C4-2B (cell line): ENCODE data around the gene LRIG3.

ENCODE experiments used
- H3K27ac ChIP-seq: fragments of 450-650 bp; 2 replicates; pipeline ENCODE4 v1.5.1; 2017
- ZFX ChIP-seq: fragments of 450-650 bp; IDR thresholded peaks from 2 replicates; pipeline ENCODE4 v1.6.1; 2017
- TF ChIP-seq, protein P1 (sequence below): fragments of 450-650 bp; conservative IDR thresholded peaks from 2 replicates; pipeline ENCODE4 v1.5.1; 2017; ENCODE audit warnings: mild to moderate bottlenecking

LRIG3 gene

GRCh38 chr12:58896278-58896677, 24.0 kb downstream of the LRIG3 start:
- TF ChIP-seq, protein P1, sequence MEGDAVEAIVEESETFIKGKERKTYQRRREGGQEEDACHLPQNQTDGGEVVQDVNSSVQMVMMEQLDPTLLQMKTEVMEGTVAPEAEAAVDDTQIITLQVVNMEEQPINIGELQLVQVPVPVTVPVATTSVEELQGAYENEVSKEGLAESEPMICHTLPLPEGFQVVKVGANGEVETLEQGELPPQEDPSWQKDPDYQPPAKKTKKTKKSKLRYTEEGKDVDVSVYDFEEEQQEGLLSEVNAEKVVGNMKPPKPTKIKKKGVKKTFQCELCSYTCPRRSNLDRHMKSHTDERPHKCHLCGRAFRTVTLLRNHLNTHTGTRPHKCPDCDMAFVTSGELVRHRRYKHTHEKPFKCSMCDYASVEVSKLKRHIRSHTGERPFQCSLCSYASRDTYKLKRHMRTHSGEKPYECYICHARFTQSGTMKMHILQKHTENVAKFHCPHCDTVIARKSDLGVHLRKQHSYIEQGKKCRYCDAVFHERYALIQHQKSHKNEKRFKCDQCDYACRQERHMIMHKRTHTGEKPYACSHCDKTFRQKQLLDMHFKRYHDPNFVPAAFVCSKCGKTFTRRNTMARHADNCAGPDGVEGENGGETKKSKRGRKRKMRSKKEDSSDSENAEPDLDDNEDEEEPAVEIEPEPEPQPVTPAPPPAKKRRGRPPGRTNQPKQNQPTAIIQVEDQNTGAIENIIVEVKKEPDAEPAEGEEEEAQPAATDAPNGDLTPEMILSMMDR = no peak
- no peak overlapping the region for H3K27ac ChIP-seq

DNA sequence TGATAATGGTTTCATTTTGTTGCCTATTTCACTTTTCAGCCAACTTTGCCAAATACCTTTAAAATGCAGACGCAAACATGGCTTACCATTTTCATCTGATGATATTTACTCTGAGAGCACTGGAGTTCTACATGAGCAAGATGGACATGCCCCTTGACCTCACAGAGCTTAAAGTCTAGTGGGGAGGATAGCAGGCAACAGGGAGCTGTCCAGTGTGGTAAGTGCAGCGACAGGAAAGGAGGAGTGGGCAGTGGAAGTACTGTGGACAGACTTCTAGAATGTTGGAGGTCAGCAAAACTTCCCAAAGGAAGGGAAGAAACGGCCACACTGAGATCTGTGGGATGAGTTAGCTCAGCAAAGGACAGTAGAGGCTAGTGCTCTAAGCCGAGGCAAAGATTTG, 25.3 kb downstream of the LRIG3 start:
- TF ChIP-seq ZFX = no peak
- TF ChIP-seq, protein P1 = no peak
- peak overlapping the region; percentile 59 for H3K27ac ChIP-seq

DNA sequence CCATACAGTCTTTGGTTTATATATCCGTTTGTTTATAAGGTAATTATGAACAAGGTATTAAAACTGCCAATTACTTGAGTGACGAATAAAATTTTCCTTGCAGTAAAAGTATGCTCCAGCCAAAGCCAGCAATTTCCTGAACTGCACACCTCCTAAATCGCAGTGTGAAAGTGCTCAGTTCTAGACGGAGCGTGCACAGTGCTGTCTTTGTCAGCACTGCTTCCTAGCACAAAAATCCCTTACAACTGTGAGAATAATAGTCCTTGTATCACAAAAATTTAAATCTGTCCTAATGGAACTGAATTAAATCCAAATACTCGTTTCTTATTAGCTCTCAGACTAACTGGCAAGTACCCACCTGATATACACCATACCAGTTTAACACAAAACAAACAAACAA, 26.3 kb downstream of the LRIG3 start:
- H3K27ac ChIP-seq = no peak overlapping the region
- TF ChIP-seq, protein P1 = no peak
- TF ChIP-seq ZFX = no peak

GRCh38 chr12:58893495-58893894, 26.8 kb downstream of the LRIG3 start:
- no peak overlapping the region for H3K27ac ChIP-seq
- TF ChIP-seq ZFX = no peak
- TF ChIP-seq, protein P1 = no peak

DNA sequence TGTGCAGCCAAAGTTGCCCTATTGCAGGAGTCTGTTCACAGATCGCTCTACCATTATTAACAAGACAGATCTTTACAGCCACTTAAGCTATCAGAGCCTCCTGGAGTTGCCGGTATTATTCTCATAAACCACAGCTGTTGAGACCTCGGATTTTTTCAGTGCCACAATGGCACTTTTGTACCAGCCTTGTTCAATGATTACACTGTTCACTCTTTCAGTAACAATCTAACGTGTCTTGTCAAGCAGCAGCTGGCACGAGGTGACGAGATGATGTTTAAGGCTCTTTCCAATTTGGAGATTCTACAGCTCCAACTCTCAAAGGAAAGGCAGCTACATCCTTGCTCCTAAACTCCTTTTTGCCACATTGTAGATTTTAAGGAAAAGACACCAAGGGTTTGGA, 30.7 kb downstream of the LRIG3 start:
- no peak overlapping the region for H3K27ac ChIP-seq
- TF ChIP-seq, protein P1 = no peak
- TF ChIP-seq ZFX = no peak

DNA sequence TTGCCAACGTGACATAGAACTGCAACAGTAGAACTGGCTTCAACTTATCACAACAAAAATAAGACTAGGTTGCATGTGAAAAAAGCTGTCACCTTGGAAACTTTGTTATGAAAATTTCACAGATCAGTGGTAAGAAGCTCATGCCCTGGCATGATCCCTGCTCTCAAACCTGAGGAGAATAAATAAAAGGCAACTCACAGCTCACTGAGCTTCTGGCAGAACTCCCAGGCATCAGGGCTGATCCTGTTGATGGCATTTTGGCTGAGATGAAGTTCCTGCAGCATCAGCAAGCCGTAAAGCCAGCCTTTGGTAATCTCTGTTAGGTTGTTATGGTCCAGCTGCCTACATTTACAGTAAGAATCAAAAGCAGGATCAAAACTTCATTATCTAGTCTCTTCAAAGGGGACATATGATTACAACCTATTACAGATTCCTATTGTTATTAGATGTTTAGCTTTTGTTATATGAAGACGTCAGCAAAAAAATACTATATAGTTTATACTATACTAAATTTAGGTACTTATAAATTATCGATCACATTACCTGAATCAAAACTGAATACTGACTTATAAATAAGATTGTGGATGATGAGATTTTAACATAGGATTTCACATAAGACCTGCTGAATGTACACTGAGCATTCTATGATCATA, 32.0 kb downstream of the LRIG3 start:
- H3K27ac ChIP-seq = no peak overlapping the region

GRCh38 chr12:58887068-58887467, 33.2 kb downstream of the LRIG3 start:
- TF ChIP-seq, protein P1 = no peak
- TF ChIP-seq ZFX = no peak
- no peak overlapping the region for H3K27ac ChIP-seq

More for the DNA sequence above, 32.0 kb downstream of the LRIG3 start:
- TF ChIP-seq, protein P1 = no peak
- no peak for TF ChIP-seq ZFX
